PC-9 (cell line): ENCODE measurements around the gene KIF18A. TPM values are rescaled to one million over a fixed set of nuclear protein-coding genes. Genes with fewer than 3 reads are reported as not detected.

Experiments used
- BruUV-seq: library from RNA; stranded (reverse); fragments of 400-500 nt; replicated peaks from 2 replicates; lab custom pipeline; 2021; lab: Mats Ljungman, UMichigan
- CTCF ChIA-PET: fragments of 300-600 bp; sonication (Branson Sonifier 250); formaldehyde crosslinking; loops from one replicate; lab custom pipeline; 2022; ENCODE audit warnings: antibody characterized with exemption; lab: Charles Lee
- POLR2A ChIA-PET: fragments of 300-600 bp; sonication (Branson Sonifier 250); formaldehyde crosslinking; loops from one replicate; lab custom pipeline; 2022; ENCODE audit warnings: antibody characterized with exemption; ENCODE audit not compliant: unreplicated experiment; lab: Charles Lee
- DNase-seq, 2 experiments: peaks; one replicate each; pipeline versions ENCODE4 v3.0.0 to v3.0.0-alpha.2; 2015 to 2022; ENCODE audit warnings: mixed read lengths in 1 of 2
- H2AFZ ChIP-seq: fragments of 200-600 bp; sonication (generic); 2 replicates; pipeline ENCODE4 v1.8.1; 2017; ENCODE audit warnings: antibody characterized with exemption
- H3F3A ChIP-seq: fragments of 200-600 bp; sonication (generic); 2 replicates; pipeline ENCODE4 v1.8.1; 2017; ENCODE audit warnings: antibody characterized with exemption, mild to moderate bottlenecking, low read depth; ENCODE audit not compliant: insufficient read depth
- H3K27ac ChIP-seq: fragments of 200-600 bp; sonication (generic); 2 replicates; pipeline ENCODE4 v1.6.1; 2016; ENCODE audit warnings: mixed run types
- H3K27me3 ChIP-seq: fragments of 200-600 bp; sonication (generic); 2 replicates; pipeline ENCODE4 v1.6.1; 2016; ENCODE audit warnings: low read depth, mixed run types; ENCODE audit not compliant: insufficient read depth
- H3K36me3 ChIP-seq: fragments of 200-600 bp; sonication (generic); 2 replicates; pipeline ENCODE4 v1.6.1; 2016; ENCODE audit warnings: low read depth, mixed run types
- H3K4me1 ChIP-seq: fragments of 200-600 bp; sonication (generic); replicated peaks from 2 replicates; pipeline ENCODE4 v1.6.1; 2016; ENCODE audit warnings: mixed run types; ENCODE audit not compliant: insufficient read depth
- H3K4me2 ChIP-seq: fragments of 200-600 bp; sonication (generic); 2 replicates; pipeline ENCODE4 v1.6.1; 2017; ENCODE audit warnings: mixed run types
- H3K4me3 ChIP-seq: fragments of 200-600 bp; sonication (generic); 2 replicates; pipeline ENCODE4 v1.6.1; 2016; ENCODE audit warnings: mixed run types
- H3K79me2 ChIP-seq: fragments of 200-600 bp; sonication (generic); 2 replicates; pipeline ENCODE4 v1.6.1; 2017; ENCODE audit warnings: low read depth, mixed run types
- H3K9me2 ChIP-seq: fragments of 200-600 bp; sonication (generic); 2 replicates; pipeline ENCODE4 v1.8.1; 2017; ENCODE audit warnings: mild to moderate bottlenecking; ENCODE audit not compliant: insufficient read depth
- H3K9me3 ChIP-seq: fragments of 200-600 bp; sonication (generic); 2 replicates; pipeline ENCODE4 v1.8.1; 2016; ENCODE audit warnings: low read depth; ENCODE audit not compliant: insufficient read depth
- H4K20me1 ChIP-seq: fragments of 200-600 bp; sonication (generic); 2 replicates; pipeline ENCODE4 v1.8.1; 2017; ENCODE audit not compliant: insufficient read depth
- CTCF ChIP-seq: fragments of 200-600 bp; sonication (generic); conservative IDR thresholded peaks from 2 replicates; pipeline ENCODE4 v1.6.1; 2017; ENCODE audit warnings: mixed run types, antibody characterized with exemption, mild to moderate bottlenecking, moderate library complexity
- EZH2 ChIP-seq: fragments of 200-600 bp; sonication (generic); IDR thresholded peaks from 2 replicates; pipeline ENCODE4 v1.8.0; 2017; ENCODE audit warnings: antibody characterized with exemption, low read depth
- intact Hi-C: fragments of 100-400 bp; cut with micrococcal nuclease; formaldehyde crosslinking; loops from one replicate; pipeline ENCODE4 v1.10.0; 2022; ENCODE audit not compliant: unreplicated experiment
- total RNA-seq: library from RNA; stranded (reverse); gene quantifications from 2 replicates; pipeline ENCODE4 v1.2.3, GENCODE V29; 2021

Gene KIF18A
- total RNA-seq, 1 experiment from 2014 or later = 31.1 TPM

- no peak for TF ChIP-seq EZH2
- no peak for TF ChIP-seq CTCF
- BruUV-seq = no TSS peak
- peaks cover 3% of the 10 kb centered on the region; the same call in 1 of the 2 replicates for H3K9me3 ChIP-seq
- no peak overlapping the region for H2AFZ ChIP-seq
- DNase-seq = no peak
- intact Hi-C loops = loop anchor here (10.0 kb wide), 1 partner anchor 961 kb away; no protein-coding TSS in a partner anchor
- H3K27me3 ChIP-seq = no peaks in the 10 kb centered on the region
- H3K4me1 ChIP-seq = peaks cover 2% of the 10 kb centered on the region
- no peak overlapping the region for H3K27ac ChIP-seq
- no peaks in the 10 kb centered on the region for H3K36me3 ChIP-seq
- H4K20me1 ChIP-seq = no peaks in the 10 kb centered on the region
- H3K79me2 ChIP-seq = no peaks in the 10 kb centered on the region
- no peaks in the 10 kb centered on the region for H3F3A ChIP-seq
- H3K4me2 ChIP-seq = no peak overlapping the region
- no peaks in the 10 kb centered on the region for H3K9me2 ChIP-seq
- ChIA-PET CTCF (no interaction called here), POLR2A (interaction anchor here (0.6 kb wide), 1 partner anchor 325 kb away, joined by 3 read pairs; no protein-coding TSS in a partner anchor)
- no peak overlapping the region for H3K4me3 ChIP-seq
Measured at GRCh38 chr11:28043930-28044709, 63.8 kb downstream of the KIF18A start.

- Histone ChIP-seq H3K4me1 (no peaks in the 10 kb centered on the region), H2AFZ (no peak overlapping the region), H3K27me3 (no peaks in the 10 kb centered on the region), H3K9me2 (no peaks in the 10 kb centered on the region), H3K36me3 (no peaks in the 10 kb centered on the region), H3K79me2 (no peaks in the 10 kb centered on the region), H3K27ac (no peak overlapping the region), H3K4me3 (no peak overlapping the region), H4K20me1 (no peaks in the 10 kb centered on the region), H3K4me2 (no peak overlapping the region), H3K9me3 (no peaks in the 10 kb centered on the region), H3F3A (no peaks in the 10 kb centered on the region)
- TF ChIP-seq CTCF (no peak), EZH2 (no peak)
- ChIA-PET POLR2A (no interaction called here), CTCF (no interaction called here)
- no peak for DNase-seq
- intact Hi-C loops = loop anchor here (10.0 kb wide), 1 partner anchor 964 kb away; no protein-coding TSS in a partner anchor
- no TSS peak for BruUV-seq
Measured at GRCh38 chr11:28040384-28040783, 67.6 kb downstream of the KIF18A start.

- no TSS peak for BruUV-seq
- POLR2A ChIA-PET = no interaction called here
- H3K4me3 ChIP-seq = no peak overlapping the region
- no peaks in the 10 kb centered on the region for H3K27me3 ChIP-seq
- intact Hi-C loops = no loop called here
- H3K79me2 ChIP-seq = no peaks in the 10 kb centered on the region
- H4K20me1 ChIP-seq = no peaks in the 10 kb centered on the region
- no peaks in the 10 kb centered on the region for H3K9me2 ChIP-seq
- H3F3A ChIP-seq = no peaks in the 10 kb centered on the region
- H2AFZ ChIP-seq = no peak overlapping the region
- no peaks in the 10 kb centered on the region for H3K9me3 ChIP-seq
- no peak overlapping the region for H3K4me2 ChIP-seq
- no peak for DNase-seq
- H3K4me1 ChIP-seq = no peaks in the 10 kb centered on the region
- H3K36me3 ChIP-seq = no peaks in the 10 kb centered on the region
- no peak overlapping the region for H3K27ac ChIP-seq
- CTCF ChIA-PET = no interaction called here
- TF ChIP-seq EZH2 (no peak), CTCF (no peak)
Measured at GRCh38 chr11:28038775-28039174, 69.2 kb downstream of the KIF18A start.
